Spinal cord (tissue), 10 donors: ENCODE measurements around the gene FLVCR2. TPM values are rescaled to one million over a fixed set of nuclear protein-coding genes. Genes with fewer than 3 reads are reported as not detected.

Experiments used
- DNase-seq, 6 donors: peaks; one replicate each; pipeline versions ENCODE4 v3.0.0 to v3.0.0-alpha.2; 2013 to 2015; ENCODE audit warnings: low spot score in 6 of 6, low read depth in 4 of 6
- H3K27ac ChIP-seq: one replicate; pipeline ENCODE4 v1.5.1; 2013; ENCODE audit warnings: low read depth, low read length, control low read depth
- H3K27me3 ChIP-seq: one replicate; pipeline ENCODE4 v1.6.1; 2013; ENCODE audit warnings: low read length; ENCODE audit not compliant: control insufficient read depth, insufficient read depth
- H3K36me3 ChIP-seq: one replicate; pipeline ENCODE4 v1.6.1; 2013; ENCODE audit warnings: low read length; ENCODE audit not compliant: control insufficient read depth, insufficient read depth
- H3K4me1 ChIP-seq: one replicate; pipeline ENCODE4 v1.6.1; 2013; ENCODE audit warnings: low read length; ENCODE audit not compliant: control insufficient read depth, insufficient read depth
- H3K4me3 ChIP-seq: one replicate; pipeline ENCODE4 v1.5.1; 2013; ENCODE audit warnings: low read depth, low read length, control low read depth
- H3K9me3 ChIP-seq: one replicate; pipeline ENCODE4 v1.6.1; 2013; ENCODE audit warnings: low read length; ENCODE audit not compliant: control insufficient read depth, insufficient read depth
- WGBS: methylation state at CpG from one replicate; pipeline ENCODE4 v1.1.5; 2013; ENCODE audit warnings: missing lambda C conversion rate; ENCODE audit not compliant: insufficient coverage; 5-methylcytosine and 5-hydroxymethylcytosine counted together
- polyA plus RNA-seq, 2 donors: library from polyadenylated mRNA; unstranded; fragments of 120-200 nt; gene quantifications; one replicate each; pipeline ENCODE4 v1.2.1, GENCODE V29; 2013; ENCODE audit not compliant: insufficient read length in 2 of 2
- small RNA-seq: library from RNA; depleted of rRNA; stranded (forward); fragments of <200 nt; gene quantifications from one replicate; pipeline ENCODE3, GENCODE V24; 2014; ENCODE audit warnings: low replicate concordance
- total RNA-seq, 2 donors: library from RNA; depleted of rRNA in 1 of 2; stranded (reverse); fragments of 120-200 nt in 1 of 2; fragments of >200 nt in 1 of 2; gene quantifications; one replicate each; pipeline versions ENCODE4 v1.2.3 to v1.2.4, GENCODE V29; 2013 to 2014
- donor health status: healthy.

FLVCR2 gene
- total and polyA plus RNA-seq, 4 donors, result 8.8 to 19.0 (median 11.6) TPM

DNA sequence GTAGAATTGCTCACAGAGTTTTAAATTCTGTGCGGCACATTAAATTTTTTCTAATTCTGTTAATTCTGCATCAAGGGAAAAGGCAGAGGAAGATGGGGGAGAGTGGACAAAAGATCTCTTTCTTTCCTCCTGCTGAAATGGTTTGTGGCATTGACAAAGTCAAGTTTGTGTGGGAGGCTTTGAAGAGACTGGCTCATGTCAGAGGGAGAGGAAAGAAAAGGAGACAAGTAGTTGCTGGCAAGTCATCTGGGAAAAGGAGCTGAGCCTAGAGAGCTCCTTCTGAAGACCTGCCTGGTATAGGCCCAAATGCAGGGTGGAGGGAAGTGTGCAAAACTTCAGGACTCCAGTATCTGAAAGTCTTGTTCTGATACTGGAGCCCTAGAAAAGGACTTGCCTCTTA lies 119.0 kb downstream of the FLVCR2 start:
- H3K4me1 ChIP-seq, result peaks cover 14% of the 10 kb centered on the region
- peak in 3 of 6 donors; percentile 42 to 78 (median 66) for DNase-seq
- WGBS, result no CpG with 5 or more reads among the region's 1 CpG
- H3K4me3 ChIP-seq, result no peak overlapping the region
- H3K9me3 ChIP-seq, result no peaks in the 10 kb centered on the region
- no peaks in the 10 kb centered on the region for H3K27me3 ChIP-seq
- H3K27ac ChIP-seq, result peak overlapping the region; percentile 88
- peaks cover 17% of the 10 kb centered on the region for H3K36me3 ChIP-seq

Small RNAs within 50 kb of the gene (small RNA-seq; reads per million reads assigned to genes)
- gene RNA5SP387, result 0.08 reads per million

Other genes with a start within 250 kb of the FLVCR2 start
- 10 to 100 TPM; 13.8 to 30.4 TPM for gene JDP2, start 150.6 kb upstream of the FLVCR2 start, total RNA-seq
- 10 to 100 TPM; 19.7 to 28.3 TPM for gene JDP2, start 150.6 kb upstream of the FLVCR2 start, polyA plus RNA-seq
- under 1 TPM; 0.61 to 0.69 TPM for gene BATF, start 56.2 kb upstream of the FLVCR2 start, total RNA-seq
- gene BATF, start 56.2 kb upstream of the FLVCR2 start, polyA plus RNA-seq, result 1 to 10 TPM in 1 of 2 donors, under 1 TPM in 1; 0.27 to 2.6 TPM
- gene ERG28, start 82.3 kb downstream of the FLVCR2 start, total RNA-seq, result 10 to 100 TPM; 12.2 to 17.4 TPM
- gene ERG28, start 82.3 kb downstream of the FLVCR2 start, polyA plus RNA-seq, result 10 to 100 TPM; 51.8 to 58.5 TPM
- gene TTLL5, start 82.6 kb downstream of the FLVCR2 start, total RNA-seq, result 10 to 100 TPM; 34.8 to 40.1 TPM
- 10 to 100 TPM; 30.4 to 31.4 TPM for gene TTLL5, start 82.6 kb downstream of the FLVCR2 start, polyA plus RNA-seq